Measurements from ENCODE around the gene FECH.

- TF ChIP-seq FOS (IDR thresholded peaks at IDR 0.05; ENCODE audit: borderline replicate concordance, extremely low read depth, insufficient read length) (no peak), POLR2A (IDR thresholded peaks at IDR 0.05; ENCODE audit: low read depth, low read length) (no peak), EP300 (IDR thresholded peaks at IDR 0.05; ENCODE audit: borderline replicate concordance in 1 of 2, control insufficient read depth in 1 of 2, low read depth in 2 of 2, low read length in 2 of 2) (no peak), POLR2AphosphoS2 (IDR thresholded peaks at IDR 0.05; ENCODE audit: low read depth, low read length) (no peak), EED (IDR thresholded peaks at IDR 0.05; ENCODE audit: low read depth) (no peak), CREB1 (IDR thresholded peaks at IDR 0.05; ENCODE audit: low read depth) (no peak), CTCF (IDR thresholded peaks at IDR 0.05 in 2 of 3, conservative IDR thresholded peaks at IDR 0.05 in 1 of 3; ENCODE audit: control insufficient read depth in 2 of 3, extremely low read depth in 1 of 3, insufficient read depth in 1 of 3, low read depth in 3 of 3, low read length in 3 of 3) (no peak), JUND (IDR thresholded peaks at IDR 0.05; ENCODE audit: low read depth, low read length) (no peak), PBX3 (IDR thresholded peaks at IDR 0.05; ENCODE audit: insufficient replicate concordance, low read depth, low read length) (no peak), REST (IDR thresholded peaks at IDR 0.05; ENCODE audit: low read depth, low read length) (no peak), BRCA1 (IDR thresholded peaks at IDR 0.05; ENCODE audit: low read depth, low read length) (no peak)
Measured at GRCh38 chr18:57527556-57528229, 58.8 kb downstream of the FECH start.

All from GM12878 (cell line).